PC-3 (cell line): ENCODE measurements around the gene DIAPH2.

ENCODE experiments used
- EZH2 ChIP-seq: fragments of 300-600 bp; sonication (generic); IDR thresholded peaks from one replicate; pipeline ENCODE4 v1.6.1; 2017; ENCODE audit warnings: antibody characterized with exemption, mild to moderate bottlenecking, low read length; ENCODE audit not compliant: unreplicated experiment
- EZH2phosphoT487 ChIP-seq: fragments of 300-600 bp; sonication (generic); IDR thresholded peaks from 2 replicates; pipeline ENCODE4 v1.6.1; 2018; ENCODE audit warnings: mild to moderate bottlenecking, antibody characterized with exemption, low read length, borderline replicate concordance
- TF ChIP-seq, protein P1 (sequence below): fragments of 300-600 bp; sonication (generic); conservative IDR thresholded peaks from 2 replicates; pipeline ENCODE4 v1.5.1; 2017; ENCODE audit warnings: antibody characterized with exemption, low read depth, mild to moderate bottlenecking, low read length

- no peak for TF ChIP-seq EZH2phosphoT487
- TF ChIP-seq, protein P1, sequence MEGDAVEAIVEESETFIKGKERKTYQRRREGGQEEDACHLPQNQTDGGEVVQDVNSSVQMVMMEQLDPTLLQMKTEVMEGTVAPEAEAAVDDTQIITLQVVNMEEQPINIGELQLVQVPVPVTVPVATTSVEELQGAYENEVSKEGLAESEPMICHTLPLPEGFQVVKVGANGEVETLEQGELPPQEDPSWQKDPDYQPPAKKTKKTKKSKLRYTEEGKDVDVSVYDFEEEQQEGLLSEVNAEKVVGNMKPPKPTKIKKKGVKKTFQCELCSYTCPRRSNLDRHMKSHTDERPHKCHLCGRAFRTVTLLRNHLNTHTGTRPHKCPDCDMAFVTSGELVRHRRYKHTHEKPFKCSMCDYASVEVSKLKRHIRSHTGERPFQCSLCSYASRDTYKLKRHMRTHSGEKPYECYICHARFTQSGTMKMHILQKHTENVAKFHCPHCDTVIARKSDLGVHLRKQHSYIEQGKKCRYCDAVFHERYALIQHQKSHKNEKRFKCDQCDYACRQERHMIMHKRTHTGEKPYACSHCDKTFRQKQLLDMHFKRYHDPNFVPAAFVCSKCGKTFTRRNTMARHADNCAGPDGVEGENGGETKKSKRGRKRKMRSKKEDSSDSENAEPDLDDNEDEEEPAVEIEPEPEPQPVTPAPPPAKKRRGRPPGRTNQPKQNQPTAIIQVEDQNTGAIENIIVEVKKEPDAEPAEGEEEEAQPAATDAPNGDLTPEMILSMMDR: no peak
- TF ChIP-seq EZH2: no peak
Observed at GRCh38 chrX:97638621-97639020, 954.0 kb downstream of the DIAPH2 start.
